A549 (cell line): Measurements from ENCODE around the gene PHIP.

Experiments used
- EP300 ChIP-seq, 2 experiments: fragments of >200 bp; sonication (Bioruptor Twin); formaldehyde crosslinking; IDR thresholded peaks; 2 replicates in 1 of 2; 3 replicates in 1 of 2; pipeline ENCODE4 v1.6.1; 2016 to 2017
- MAFK ChIP-seq: fragments of 450-650 bp; IDR thresholded peaks from 2 replicates; pipeline ENCODE4 v1.6.1; 2014; ENCODE audit not compliant: partially characterized antibody
- POLR2AphosphoS2 ChIP-seq: conservative IDR thresholded peaks from 2 replicates; pipeline ENCODE4 v1.6.1; 2012; ENCODE audit warnings: low read length, improper control_type of control experiment, inconsistent platforms
- SREBF2 ChIP-seq: fragments of 450-650 bp; IDR thresholded peaks from 2 replicates; pipeline ENCODE4 v1.6.1; 2014; ENCODE audit warnings: mild to moderate bottlenecking, moderate library complexity

DNA sequence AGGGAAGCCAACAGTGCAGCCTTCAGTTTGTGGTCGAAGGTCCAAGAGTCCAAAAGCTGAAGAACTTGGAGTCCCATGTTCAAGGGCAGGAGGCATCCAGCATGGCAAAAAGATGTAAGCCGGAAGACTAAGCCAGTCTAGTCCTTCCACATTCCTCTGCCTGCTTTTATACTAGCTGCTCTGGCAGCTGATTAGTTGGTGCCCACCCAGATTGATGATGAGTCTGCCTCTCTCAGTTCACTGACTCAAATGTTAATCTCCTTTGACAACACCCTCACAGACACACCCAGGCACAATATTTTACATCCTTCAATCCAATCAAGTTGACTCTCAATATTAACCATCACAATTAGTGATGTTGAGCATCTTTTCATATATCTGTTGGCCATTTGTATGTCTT, 23.1 kb upstream of the PHIP start:
- TF ChIP-seq EP300 (IDR thresholded peaks at IDR 0.05) (no peak), POLR2AphosphoS2 (no peak), SREBF2 (no peak), MAFK (no peak)
